GM12891 (cell line): ENCODE data around the gene EXOSC7.

Source experiments
- PAX5 ChIP-seq: IDR thresholded peaks from 2 replicates; pipeline ENCODE4 v1.6.1; 2011; ENCODE audit warnings: low read length, moderate library complexity, mild to moderate bottlenecking; ENCODE audit not compliant: insufficient read depth, severe bottlenecking
- POLR2A ChIP-seq: IDR thresholded peaks from 2 replicates; pipeline ENCODE4 v1.6.1; 2011; ENCODE audit warnings: low read depth, low read length, control low read depth
- POLR2AphosphoS5 ChIP-seq: IDR thresholded peaks from 2 replicates; pipeline ENCODE4 v1.6.1; 2011; ENCODE audit warnings: low read depth, low read length, control low read depth
- POU2F2 ChIP-seq: IDR thresholded peaks from 2 replicates; pipeline ENCODE4 v1.6.1; 2011; ENCODE audit warnings: low read depth, mild to moderate bottlenecking, control low read depth, low read length, moderate library complexity
- SPI1 ChIP-seq: IDR thresholded peaks from 2 replicates; pipeline ENCODE4 v1.6.1; 2011; ENCODE audit warnings: low read depth, low read length, control low read depth
- TAF1 ChIP-seq: IDR thresholded peaks from 2 replicates; pipeline ENCODE4 v1.6.1; 2011; ENCODE audit warnings: low read depth, low read length, control low read depth

DNA sequence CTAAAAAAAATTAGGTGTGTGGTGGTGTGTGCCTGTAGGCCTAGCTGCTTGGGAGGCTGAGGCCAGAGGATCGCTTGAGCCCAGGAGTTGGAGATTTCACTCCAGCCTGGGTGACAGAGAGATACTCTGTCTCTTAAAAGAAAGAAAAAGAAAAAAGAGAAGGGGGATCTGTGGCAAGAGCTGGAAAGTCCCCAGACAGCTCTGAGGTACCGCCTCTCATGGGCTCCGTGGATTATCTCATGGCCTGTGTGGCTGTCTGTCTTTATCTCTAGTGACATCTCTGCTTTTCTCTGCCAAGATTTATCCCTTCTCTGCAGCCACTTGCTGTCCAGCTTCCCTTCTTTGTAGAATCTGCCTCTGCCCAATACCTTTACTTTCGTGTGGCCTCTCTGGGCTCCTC is 5.7 kb downstream of the EXOSC7 start:
- no peak for TF ChIP-seq POLR2A
- no peak for TF ChIP-seq POLR2AphosphoS5
- TF ChIP-seq PAX5 = no peak
- TF ChIP-seq TAF1 = no peak
- TF ChIP-seq SPI1 = peak; percentile 55
- no peak for TF ChIP-seq POU2F2
